T-helper 9 cell (primary cell): ENCODE measurements around the gene MOGAT1.
A peak's percentile ranks its signal among the peaks of the same experiment; 100 is the strongest.
"Not testable (repeated sequence)": the region's sequence is repeated elsewhere in the genome, so short reads cannot be mapped to it uniquely, and the experiment has no call there.

Experiments
- DNase-seq: peaks from one replicate; pipeline ENCODE4 v3.0.0-alpha.2; 2020

The MOGAT1 gene

GRCh38 chr2:222672068-222672401 is 577 bp downstream of the MOGAT1 start:
- DNase-seq, result no peak

GRCh38 chr2:222673273-222673672 is 1.8 kb downstream of the MOGAT1 start:
- DNase-seq, result no peak

- no peak for DNase-seq
Observed at GRCh38 chr2:222673883-222674282, 2.4 kb downstream of the MOGAT1 start.

- no peak for DNase-seq
Observed at GRCh38 chr2:222677981-222678380, 6.5 kb downstream of the MOGAT1 start.

GRCh38 chr2:222683805-222684204 is 12.3 kb downstream of the MOGAT1 start:
- DNase-seq, result no peak

GRCh38 chr2:222686086-222686750 is 14.8 kb downstream of the MOGAT1 start:
- no peak for DNase-seq

GRCh38 chr2:222688917-222689316 is 17.5 kb downstream of the MOGAT1 start:
- DNase-seq, result no peak

GRCh38 chr2:222689322-222689721 is 17.9 kb downstream of the MOGAT1 start:
- no peak for DNase-seq

GRCh38 chr2:222690564-222691200 is 19.2 kb downstream of the MOGAT1 start:
- DNase-seq, result peak; percentile 58

GRCh38 chr2:222693413-222693812 is 22.0 kb downstream of the MOGAT1 start:
- DNase-seq, result not testable (repeated sequence)

GRCh38 chr2:222693837-222694236 is 22.4 kb downstream of the MOGAT1 start:
- no peak for DNase-seq

GRCh38 chr2:222698276-222698675 is 26.8 kb downstream of the MOGAT1 start:
- DNase-seq, result no peak

- DNase-seq, result no peak
Observed at GRCh38 chr2:222701233-222701632, 29.8 kb downstream of the MOGAT1 start.

GRCh38 chr2:222701721-222702131 is 30.3 kb downstream of the MOGAT1 start:
- DNase-seq, result no peak

GRCh38 chr2:222703091-222703490 is 31.6 kb downstream of the MOGAT1 start:
- no peak for DNase-seq

- no peak for DNase-seq
Observed at GRCh38 chr2:222703886-222704285, 32.4 kb downstream of the MOGAT1 start.

- DNase-seq, result no peak
Observed at GRCh38 chr2:222706616-222707015, 35.2 kb downstream of the MOGAT1 start.

GRCh38 chr2:222707102-222707688 is 35.7 kb downstream of the MOGAT1 start:
- DNase-seq, result no peak

GRCh38 chr2:222707689-222708273 is 36.3 kb downstream of the MOGAT1 start:
- DNase-seq, result no peak

GRCh38 chr2:222708274-222708710 is 36.8 kb downstream of the MOGAT1 start:
- peak; percentile 77 for DNase-seq

GRCh38 chr2:222709191-222709891 is 37.9 kb downstream of the MOGAT1 start:
- DNase-seq, result no peak

GRCh38 chr2:222710736-222711135 is 39.3 kb downstream of the MOGAT1 start:
- DNase-seq, result no peak

GRCh38 chr2:222711315-222711940 is 40.0 kb downstream of the MOGAT1 start:
- no peak for DNase-seq
